Right lobe of liver (tissue), 6 donors: ENCODE data around the gene CDC25B. TPM values are rescaled to one million over a fixed set of nuclear protein-coding genes. Genes with fewer than 3 reads are reported as not detected.

Experiments
- ATAC-seq, 4 donors: fragments of 200-7000 bp; cut with Tn5 transposase; one replicate each; pipeline ENCODE4 v1.9.1; 2020; ENCODE audit warnings: mild to moderate bottlenecking in 4 of 4, moderate library complexity in 4 of 4
- DNase-seq, 3 donors: peaks; one replicate each; pipeline ENCODE4 v3.0.0-alpha.2; 2020
- H3K27ac ChIP-seq, 3 donors: fragments of 200-600 bp; one replicate each; pipeline ENCODE4 v1.8.0; 2022
- H3K27me3 ChIP-seq, 2 donors: fragments of 200-600 bp; one replicate each; pipeline ENCODE4 v1.8.0; 2022
- H3K36me3 ChIP-seq, 4 donors: fragments of 200-600 bp; sonication (generic) in 1 of 4; one replicate each; pipeline versions ENCODE4 v1.5.1 to v1.8.0; 2017 to 2022; ENCODE audit warnings: control low read depth in 1 of 4
- H3K4me1 ChIP-seq, 4 donors: fragments of 200-600 bp; sonication (generic) in 1 of 4; one replicate each; pipeline versions ENCODE4 v1.5.1 to v1.8.0; 2017 to 2022; ENCODE audit warnings: control low read depth in 1 of 4
- H3K4me3 ChIP-seq, 3 donors: fragments of 200-600 bp; one replicate each; pipeline ENCODE4 v1.8.0; 2022
- H3K9me3 ChIP-seq, 4 donors: fragments of 200-600 bp; sonication (generic) in 1 of 4; one replicate each; pipeline versions ENCODE4 v1.5.1 to v1.8.0; 2017 to 2022; ENCODE audit warnings: control low read depth in 1 of 4
- CTCF ChIP-seq, 4 donors: fragments of 200-600 bp in 3 of 4; fragments of 450-650 bp in 1 of 4; IDR thresholded peaks; one replicate each; pipeline versions ENCODE4 v1.5.1 to v1.8.0; 2016 to 2022; ENCODE audit warnings: antibody characterized with exemption in 4 of 4, mild to moderate bottlenecking in 2 of 4
- POLR2A ChIP-seq: fragments of 450-650 bp; IDR thresholded peaks from one replicate; pipeline ENCODE4 v1.6.1; 2017; ENCODE audit warnings: antibody characterized with exemption, mild to moderate bottlenecking
- WGBS: methylation state at CpG from one replicate; pipeline ENCODE4 v1.1.6; 2018; ENCODE audit warnings: low coverage, low lambda C conversion rate; ENCODE audit not compliant: insufficient coverage; ENCODE audit errors: missing lambda C conversion rate; 5-methylcytosine and 5-hydroxymethylcytosine counted together
- intact Hi-C, 2 donors: fragments of 100-400 bp; cut with DNase I; formaldehyde crosslinking; loops; one replicate each; pipeline versions ENCODE4 v1.11.2 to v1.14.1; 2022
- total RNA-seq, 6 experiments: library from RNA; depleted of rRNA in 2 of 6; stranded (reverse); fragments of >200 nt in 2 of 6; fragmentation: NEBNext Ultra II Directional in 3 of 6; extraction: Animal tissue kit (Norgen Biotek cat#: 25700) in 3 of 6; gene quantifications; one replicate each; pipeline versions ENCODE4 v1.1.0 to v1.2.4, GENCODE V29; 2016 to 2023
- donor health status: DM: no; HTN: yes; CAD: no.
- donor health status: DM: no; HTN: no; CAD: no.
- donor health status: DM: no; HTN: no; CAD: no.
- donor health status: DM: no; HTN: yes; CAD: no.
- donor health status: DM: no; HTN: yes; CAD: no.

Gene CDC25B
- total RNA-seq, 6 experiments from 2014 or later: 10.9 to 28.7 (median 16.5) TPM

GRCh38 chr20:3755814-3756480 is 40.2 kb upstream of the CDC25B start:
- intact Hi-C loops: no loop called here
- no peaks in the 10 kb centered on the region for H3K36me3 ChIP-seq
- WGBS: 100% methylated on average over 1 of the region's 5 CpGs
- no peak overlapping the region for H3K27ac ChIP-seq
- TF ChIP-seq CTCF (IDR thresholded peaks at IDR 0.05) (no peak), POLR2A (no peak)
- no peak overlapping the region for H3K4me3 ChIP-seq
- peaks cover 0 to 17% (median 0%) of the 10 kb centered on the region in 4 donors for H3K4me1 ChIP-seq
- DNase-seq: no peak
- ATAC-seq: peak in 3 of 4 donors; percentile 10 to 48 (median 24)
- H3K27me3 ChIP-seq: peaks cover 0 to under 1% of the 10 kb centered on the region in 2 donors
- no peaks in the 10 kb centered on the region for H3K9me3 ChIP-seq

DNA sequence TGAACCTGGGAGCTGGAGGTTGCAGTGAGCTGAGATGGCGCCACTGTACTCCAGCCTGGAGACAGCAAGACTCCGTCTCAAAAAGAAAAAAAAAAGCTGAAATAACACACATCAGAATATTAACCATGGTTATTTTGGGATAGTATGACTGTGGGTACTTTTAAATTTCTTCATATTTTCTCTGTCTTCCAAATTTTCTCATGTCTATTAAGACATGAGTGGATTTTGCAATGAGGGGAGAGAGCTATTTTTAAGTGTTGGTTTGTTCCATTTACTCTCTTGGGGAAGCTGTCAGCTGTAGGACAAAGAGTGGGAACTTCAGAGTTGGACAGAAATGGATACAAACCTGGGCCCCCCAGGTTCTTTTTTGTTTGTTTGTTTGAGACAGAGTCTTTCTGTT is 38.8 kb upstream of the CDC25B start:
- no peaks in the 10 kb centered on the region for H3K9me3 ChIP-seq
- H3K4me3 ChIP-seq: no peak overlapping the region
- H3K27ac ChIP-seq: no peak overlapping the region
- ATAC-seq: no peak
- H3K27me3 ChIP-seq: no peaks in the 10 kb centered on the region
- intact Hi-C loops: no loop called here
- WGBS: 83% methylated on average over 2 of the region's 2 CpGs
- DNase-seq: no peak
- TF ChIP-seq CTCF (IDR thresholded peaks at IDR 0.05) (no peak), POLR2A (no peak)
- no peaks in the 10 kb centered on the region for H3K36me3 ChIP-seq
- peaks cover 0 to 7% (median 0%) of the 10 kb centered on the region in 4 donors for H3K4me1 ChIP-seq

DNA sequence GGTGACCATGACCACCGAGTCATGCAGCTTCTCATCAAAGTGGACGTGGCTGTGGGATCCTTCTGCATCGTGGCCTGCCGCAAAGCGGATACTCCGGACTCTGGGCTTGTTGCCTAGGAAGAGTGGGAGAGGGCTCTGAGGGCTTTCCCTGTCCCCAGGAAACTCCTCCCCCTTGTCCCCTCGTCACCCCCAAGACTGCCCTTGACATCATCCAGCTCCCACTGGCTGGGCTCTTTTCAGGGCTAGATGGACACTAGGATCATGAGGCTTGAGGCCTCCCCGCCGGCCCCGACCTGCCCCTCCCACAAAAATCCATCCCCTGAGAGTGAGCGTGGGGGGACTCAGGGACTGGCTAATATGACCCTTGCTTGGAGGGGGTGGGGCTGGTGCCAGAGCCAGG is 37.5 kb upstream of the CDC25B start:
- H3K4me1 ChIP-seq: no peaks in the 10 kb centered on the region
- TF ChIP-seq CTCF (IDR thresholded peaks at IDR 0.05) (no peak), POLR2A (no peak)
- H3K9me3 ChIP-seq: no peaks in the 10 kb centered on the region
- H3K27ac ChIP-seq: no peak overlapping the region
- DNase-seq (no peak), ATAC-seq (no peak)
- no peaks in the 10 kb centered on the region for H3K27me3 ChIP-seq
- H3K4me3 ChIP-seq: no peak overlapping the region
- intact Hi-C loops: no loop called here
- no CpG with 5 or more reads among the region's 11 CpGs for WGBS
- no peaks in the 10 kb centered on the region for H3K36me3 ChIP-seq

DNA sequence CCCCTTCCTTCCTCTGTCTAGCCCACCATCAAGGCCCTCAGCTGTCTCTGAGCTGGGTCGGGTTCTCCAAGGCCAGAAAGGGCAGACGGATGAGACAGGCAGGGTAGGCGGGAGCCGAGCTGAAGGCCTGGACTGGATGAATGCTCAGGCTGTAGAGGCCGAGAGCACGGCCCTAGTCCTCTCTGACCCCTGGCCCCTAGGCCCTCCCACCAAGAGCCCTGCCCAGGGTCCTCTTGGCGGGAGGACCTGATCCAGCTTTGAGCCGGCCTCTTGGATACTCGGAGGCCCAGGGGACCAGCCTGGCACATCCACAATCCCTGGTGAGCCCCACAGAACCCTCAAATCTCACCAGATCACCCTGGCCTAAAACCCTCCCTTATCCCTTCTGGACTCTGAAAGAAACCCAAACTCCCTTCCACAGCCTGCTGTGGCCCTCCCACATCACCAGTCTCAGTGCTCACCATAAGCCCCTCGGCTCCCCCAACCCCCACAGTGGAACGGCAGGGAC is 36.7 kb upstream of the CDC25B start:
- Histone ChIP-seq H3K27me3 (no peaks in the 10 kb centered on the region), H3K9me3 (no peaks in the 10 kb centered on the region), H3K4me3 (no peak overlapping the region), H3K27ac (no peak overlapping the region), H3K36me3 (no peaks in the 10 kb centered on the region), H3K4me1 (no peaks in the 10 kb centered on the region)
- intact Hi-C loops: no loop called here
- ATAC-seq: no peak
- TF ChIP-seq POLR2A (no peak), CTCF (IDR thresholded peaks at IDR 0.05) (no peak)
- no peak for DNase-seq
- WGBS: 93% methylated on average over 3 of the region's 11 CpGs
